A549 (cell line): ENCODE data around the gene RARB. TPM values are rescaled to one million over a fixed set of nuclear protein-coding genes. Genes with fewer than 3 reads are reported as not detected.

Source experiments
- ATAC-seq, 2 experiments: fragments of 200-7000 bp in 1 of 2; fragments of >200 bp in 1 of 2; cut with Nextera tagmentation in 1 of 2; cut with Tn5 transposase in 1 of 2; 3 replicates each; pipeline versions ENCODE4 v1.8.0 to v1.9.1; 2018 to 2020; ENCODE audit warnings: mild to moderate bottlenecking in 1 of 2, moderate library complexity in 1 of 2
- CTCF ChIA-PET: fragments of 300-600 bp; sonication (Branson Sonifier 250); formaldehyde crosslinking; extraction: SDS; loops from one replicate; lab custom pipeline; 2021; ENCODE audit warnings: antibody characterized with exemption, inconsistent platforms; lab: Yijun Ruan, JAX
- POLR2A ChIA-PET: fragments of 350-600 bp; formaldehyde crosslinking; extraction: SDS; loops from one replicate; lab custom pipeline; 2021; ENCODE audit warnings: antibody characterized with exemption, inconsistent platforms; lab: Yijun Ruan, JAX
- DNase-seq, 2 experiments: peaks; one replicate each; pipeline versions ENCODE4 v3.0.0 to v3.0.0-alpha.2; 2011 to 2016; ENCODE audit warnings: low read depth in 1 of 2, low spot score in 1 of 2
- FAIRE-seq: peaks from 2 replicates; lab custom pipeline; 2011; peaks lifted over from hg19 to GRCh38; lab: Jason Lieb, UNC
- H3K27ac ChIP-seq, 2 experiments: fragments of >200 bp; sonication (Bioruptor Twin); formaldehyde crosslinking; 3 replicates each; pipeline ENCODE4 v1.5.1; 2016 to 2017
- H3K4me1 ChIP-seq: fragments of >200 bp; sonication (Bioruptor Twin); formaldehyde crosslinking; 3 replicates; pipeline ENCODE4 v1.6.1; 2016
- H3K4me2 ChIP-seq: fragments of >200 bp; sonication (Bioruptor Twin); formaldehyde crosslinking; 3 replicates; pipeline ENCODE4 v1.6.1; 2016
- H3K4me3 ChIP-seq: fragments of >200 bp; sonication (Bioruptor Twin); formaldehyde crosslinking; 3 replicates; pipeline ENCODE4 v1.5.1; 2016
- H3K9me3 ChIP-seq: fragments of >200 bp; sonication (Bioruptor Twin); formaldehyde crosslinking; 3 replicates; pipeline ENCODE4 v1.6.1; 2016
- BHLHE40 ChIP-seq: IDR thresholded peaks from 2 replicates; pipeline ENCODE4 v1.6.1; 2012; ENCODE audit warnings: low read depth, low read length, inconsistent platforms
- CBX8 ChIP-seq: fragments of 200-600 bp; sonication (generic); IDR thresholded peaks from 2 replicates; pipeline ENCODE4 v1.6.1; 2016
- CHD4 ChIP-seq: fragments of 200-600 bp; sonication (generic); IDR thresholded peaks from 2 replicates; pipeline ENCODE4 v1.6.1; 2016; ENCODE audit warnings: antibody characterized with exemption, mild to moderate bottlenecking, borderline replicate concordance
- EHF ChIP-seq: fragments of 250-450 bp; sonication (Bioruptor Pico); IDR thresholded peaks from 2 replicates; pipeline ENCODE4 v1.5.0; 2020; ENCODE audit warnings: mild to moderate bottlenecking
- EHMT2 ChIP-seq: fragments of 200-600 bp; sonication (generic); IDR thresholded peaks from 2 replicates; pipeline ENCODE4 v1.6.1; 2016; ENCODE audit warnings: antibody characterized with exemption, low read depth, mild to moderate bottlenecking, moderate library complexity
- EP300 ChIP-seq, 2 experiments: fragments of >200 bp; sonication (Bioruptor Twin); formaldehyde crosslinking; IDR thresholded peaks; 2 replicates in 1 of 2; 3 replicates in 1 of 2; pipeline ENCODE4 v1.6.1; 2016 to 2017
- ESRRA ChIP-seq: fragments of 150-350 bp; IDR thresholded peaks from 2 replicates; pipeline ENCODE4 v1.6.1; 2014; ENCODE audit warnings: mild to moderate bottlenecking, low read length, borderline replicate concordance
- FOXS1 ChIP-seq: fragments of 250-450 bp; sonication (Bioruptor Pico); IDR thresholded peaks from 2 replicates; pipeline ENCODE4 v1.5.0; 2020; ENCODE audit warnings: mild to moderate bottlenecking, moderate library complexity
- HEYL ChIP-seq: fragments of 250-450 bp; sonication (Bioruptor Pico); IDR thresholded peaks from 2 replicates; pipeline ENCODE4 v1.8.0; 2021; ENCODE audit warnings: mild to moderate bottlenecking, moderate library complexity
- HOXA7 ChIP-seq: fragments of 250-450 bp; sonication (Bioruptor Pico); IDR thresholded peaks from 2 replicates; pipeline ENCODE4 v1.5.0; 2020; ENCODE audit warnings: mild to moderate bottlenecking, moderate library complexity
- HOXB13 ChIP-seq: fragments of 250-450 bp; sonication (Bioruptor Pico); IDR thresholded peaks from 2 replicates; pipeline ENCODE4 v1.5.0; 2020; ENCODE audit warnings: low read depth, mild to moderate bottlenecking, moderate library complexity
- JUNB ChIP-seq: fragments of >200 bp; sonication (Bioruptor Twin); formaldehyde crosslinking; IDR thresholded peaks from 2 replicates; pipeline ENCODE4 v1.6.1; 2016
- KDM1A ChIP-seq: fragments of 200-600 bp; sonication (generic); IDR thresholded peaks from 2 replicates; pipeline ENCODE4 v1.6.1; 2016; ENCODE audit warnings: low read depth, mild to moderate bottlenecking
- PHF8 ChIP-seq: fragments of 200-600 bp; sonication (generic); IDR thresholded peaks from 2 replicates; pipeline ENCODE4 v1.6.1; 2016; ENCODE audit warnings: low read depth, mild to moderate bottlenecking, antibody characterized with exemption, moderate library complexity, borderline replicate concordance
- POLR2A ChIP-seq: IDR thresholded peaks from 2 replicates; pipeline ENCODE4 v1.6.1; 2012; ENCODE audit warnings: mild to moderate bottlenecking, low read length
- RCOR1 ChIP-seq: fragments of 150-350 bp; IDR thresholded peaks from 2 replicates; pipeline ENCODE4 v1.6.1; 2014; ENCODE audit warnings: antibody characterized with exemption, low read length, low read depth
- SMC3 ChIP-seq: fragments of >200 bp; sonication (Bioruptor Twin); formaldehyde crosslinking; IDR thresholded peaks from 3 replicates; pipeline ENCODE4 v1.6.1; 2018; ENCODE audit warnings: inconsistent platforms
- SREBF2 ChIP-seq: fragments of 450-650 bp; IDR thresholded peaks from 2 replicates; pipeline ENCODE4 v1.6.1; 2014; ENCODE audit warnings: mild to moderate bottlenecking, moderate library complexity
- TFCP2L1 ChIP-seq: fragments of 250-450 bp; sonication (Bioruptor Pico); IDR thresholded peaks from 2 replicates; pipeline ENCODE4 v1.5.0; 2021; ENCODE audit warnings: mild to moderate bottlenecking
- ZC3H11A ChIP-seq: fragments of 450-650 bp; IDR thresholded peaks from 2 replicates; pipeline ENCODE4 v1.6.1; 2014; ENCODE audit warnings: antibody characterized with exemption, mild to moderate bottlenecking
- ZFP36 ChIP-seq: fragments of 450-650 bp; IDR thresholded peaks from 2 replicates; pipeline ENCODE4 v1.6.1; 2014; ENCODE audit warnings: borderline replicate concordance; ENCODE audit not compliant: partially characterized antibody
- WGBS: methylation state at CpG from one replicate; pipeline ENCODE4 v1.1.6; 2017; ENCODE audit errors: missing lambda C conversion rate; 5-methylcytosine and 5-hydroxymethylcytosine counted together
- polyA plus RNA-seq, 4 experiments: library from polyadenylated mRNA; depleted of rRNA in 3 of 4; stranded (reverse); fragments of >200 nt; fragmentation: RNase III in 1 of 4; extraction: RNeasy Plus Mini Kit Qiagen cat#74134 plus additional on column Dnase treatment in 1 of 4; gene quantifications; 2 replicates in 3 of 4; 3 replicates in 1 of 4; pipeline ENCODE4 v1.2.3, GENCODE V29; 2011 to 2017
- TF ChIP-seq, protein P1 (sequence below): fragments of 200-600 bp; sonication (generic); IDR thresholded peaks from 2 replicates; pipeline ENCODE4 v1.6.1; 2016; ENCODE audit warnings: antibody characterized with exemption, mild to moderate bottlenecking, moderate library complexity
- TF ChIP-seq, protein P2 (sequence below): fragments of >200 bp; sonication (Bioruptor Twin); formaldehyde crosslinking; IDR thresholded peaks from 3 replicates; pipeline ENCODE4 v1.6.1; 2016
- TF ChIP-seq, protein P3 (sequence below): IDR thresholded peaks from 2 replicates; pipeline ENCODE4 v1.6.1; 2012
- TF ChIP-seq, protein P4 (sequence below): IDR thresholded peaks from 2 replicates; pipeline ENCODE4 v1.6.1; 2012

RARB gene
- polyA plus RNA-seq, 2 of the 4 experiments (the other 2 are of a cell fraction) = 24.5 to 30.8 TPM

DNA sequence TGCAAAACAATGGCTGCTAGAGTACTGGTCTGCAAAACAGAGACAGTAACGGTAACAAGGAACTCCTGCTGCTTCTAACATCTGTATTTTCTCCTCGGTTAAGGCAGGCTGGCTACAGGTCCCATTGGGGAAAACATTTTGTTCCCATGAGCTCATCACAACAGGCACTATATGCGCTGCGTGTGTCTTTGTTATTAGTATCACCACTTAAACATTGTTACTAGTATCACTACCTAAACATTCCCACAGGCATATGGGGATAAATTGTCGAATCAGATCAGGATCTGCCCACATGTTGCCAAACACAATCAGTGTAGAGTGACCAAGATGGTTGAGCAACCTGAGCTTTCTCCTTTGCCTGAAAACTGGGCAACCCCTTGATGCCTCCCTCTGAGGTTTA lies 159.5 kb downstream of the RARB start:
- Histone ChIP-seq H3K4me2 (no peak overlapping the region), H3K4me1 (peaks cover 63% of the 10 kb centered on the region), H3K27ac (no peak overlapping the region; a peak in 1 of 6 replicates), H3K9me3 (no peaks in the 10 kb centered on the region), H3K4me3 (no peak overlapping the region)
- ATAC-seq (no peak), DNase-seq (no peak), FAIRE-seq (no peak)
- TF ChIP-seq HOXB13 (CRISPR knock-in tag) = no peak
- TF ChIP-seq EHMT2 = no peak
- TF ChIP-seq JUNB = no peak
- no peak for TF ChIP-seq HEYL
- TF ChIP-seq, protein P1, sequence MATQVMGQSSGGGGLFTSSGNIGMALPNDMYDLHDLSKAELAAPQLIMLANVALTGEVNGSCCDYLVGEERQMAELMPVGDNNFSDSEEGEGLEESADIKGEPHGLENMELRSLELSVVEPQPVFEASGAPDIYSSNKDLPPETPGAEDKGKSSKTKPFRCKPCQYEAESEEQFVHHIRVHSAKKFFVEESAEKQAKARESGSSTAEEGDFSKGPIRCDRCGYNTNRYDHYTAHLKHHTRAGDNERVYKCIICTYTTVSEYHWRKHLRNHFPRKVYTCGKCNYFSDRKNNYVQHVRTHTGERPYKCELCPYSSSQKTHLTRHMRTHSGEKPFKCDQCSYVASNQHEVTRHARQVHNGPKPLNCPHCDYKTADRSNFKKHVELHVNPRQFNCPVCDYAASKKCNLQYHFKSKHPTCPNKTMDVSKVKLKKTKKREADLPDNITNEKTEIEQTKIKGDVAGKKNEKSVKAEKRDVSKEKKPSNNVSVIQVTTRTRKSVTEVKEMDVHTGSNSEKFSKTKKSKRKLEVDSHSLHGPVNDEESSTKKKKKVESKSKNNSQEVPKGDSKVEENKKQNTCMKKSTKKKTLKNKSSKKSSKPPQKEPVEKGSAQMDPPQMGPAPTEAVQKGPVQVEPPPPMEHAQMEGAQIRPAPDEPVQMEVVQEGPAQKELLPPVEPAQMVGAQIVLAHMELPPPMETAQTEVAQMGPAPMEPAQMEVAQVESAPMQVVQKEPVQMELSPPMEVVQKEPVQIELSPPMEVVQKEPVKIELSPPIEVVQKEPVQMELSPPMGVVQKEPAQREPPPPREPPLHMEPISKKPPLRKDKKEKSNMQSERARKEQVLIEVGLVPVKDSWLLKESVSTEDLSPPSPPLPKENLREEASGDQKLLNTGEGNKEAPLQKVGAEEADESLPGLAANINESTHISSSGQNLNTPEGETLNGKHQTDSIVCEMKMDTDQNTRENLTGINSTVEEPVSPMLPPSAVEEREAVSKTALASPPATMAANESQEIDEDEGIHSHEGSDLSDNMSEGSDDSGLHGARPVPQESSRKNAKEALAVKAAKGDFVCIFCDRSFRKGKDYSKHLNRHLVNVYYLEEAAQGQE = no peak
- TF ChIP-seq PHF8 = no peak
- no peak for TF ChIP-seq SMC3
- TF ChIP-seq ZFP36 = no peak
- TF ChIP-seq TFCP2L1 (CRISPR knock-in tag) = no peak
- no peak for TF ChIP-seq CBX8
- TF ChIP-seq, protein P2, sequence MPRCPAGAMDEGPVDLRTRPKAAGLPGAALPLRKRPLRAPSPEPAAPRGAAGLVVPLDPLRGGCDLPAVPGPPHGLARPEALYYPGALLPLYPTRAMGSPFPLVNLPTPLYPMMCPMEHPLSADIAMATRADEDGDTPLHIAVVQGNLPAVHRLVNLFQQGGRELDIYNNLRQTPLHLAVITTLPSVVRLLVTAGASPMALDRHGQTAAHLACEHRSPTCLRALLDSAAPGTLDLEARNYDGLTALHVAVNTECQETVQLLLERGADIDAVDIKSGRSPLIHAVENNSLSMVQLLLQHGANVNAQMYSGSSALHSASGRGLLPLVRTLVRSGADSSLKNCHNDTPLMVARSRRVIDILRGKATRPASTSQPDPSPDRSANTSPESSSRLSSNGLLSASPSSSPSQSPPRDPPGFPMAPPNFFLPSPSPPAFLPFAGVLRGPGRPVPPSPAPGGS = no peak
- no peak for TF ChIP-seq RCOR1
- CTCF ChIA-PET = interaction anchor here (0.6 to 6.4 kb wide), 5 partner anchors 7 to 565 kb away, joined by 3 to 45 read pairs (median 6); no protein-coding TSS in a partner anchor
- WGBS = 91% methylated on average over 5 of the region's 5 CpGs
- POLR2A ChIA-PET = interaction anchor here (0.7 kb wide), 1 partner anchor 159 kb away, joined by 3 read pairs; the partner anchor contains the start of gene RARB

DNA sequence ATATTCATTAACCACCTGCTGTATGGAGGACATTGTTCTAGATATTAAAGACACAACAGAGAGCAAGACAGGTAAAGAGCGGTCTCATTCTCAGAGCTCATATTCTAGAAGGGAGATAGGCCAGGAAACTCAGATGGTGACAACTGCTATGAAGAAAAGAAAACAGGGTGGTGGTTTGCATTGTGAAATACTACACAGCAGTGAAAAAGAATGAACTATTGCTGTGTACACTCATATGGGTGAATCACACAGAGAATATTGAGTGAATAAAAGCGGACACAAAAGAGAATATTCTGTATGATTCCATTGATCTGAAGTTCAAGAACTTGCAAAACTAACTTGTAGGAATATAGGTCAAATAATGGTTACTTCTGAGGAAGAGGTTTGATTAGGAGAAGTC lies 159.9 kb downstream of the RARB start:
- ChIA-PET CTCF (interaction anchor here (0.6 to 1.8 kb wide), 3 partner anchors 72 to 566 kb away, joined by 3 to 6 read pairs (median 3); no protein-coding TSS in a partner anchor), POLR2A (no interaction called here)
- Histone ChIP-seq H3K4me2 (no peak overlapping the region), H3K4me1 (peaks cover 63% of the 10 kb centered on the region), H3K4me3 (no peak overlapping the region), H3K9me3 (no peaks in the 10 kb centered on the region), H3K27ac (no peak overlapping the region; a peak in 1 of 6 replicates)
- no peak for ATAC-seq
- FAIRE-seq = no peak
- TF ChIP-seq, protein P3, sequence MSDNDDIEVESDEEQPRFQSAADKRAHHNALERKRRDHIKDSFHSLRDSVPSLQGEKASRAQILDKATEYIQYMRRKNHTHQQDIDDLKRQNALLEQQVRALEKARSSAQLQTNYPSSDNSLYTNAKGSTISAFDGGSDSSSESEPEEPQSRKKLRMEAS = no peak
- no peak for TF ChIP-seq ESRRA
- TF ChIP-seq KDM1A = 0 out of 2 replicates have a peak, but pooled peaks have one; percentile 29
- TF ChIP-seq EP300 (IDR thresholded peaks at IDR 0.05) = no peak
- no peak for DNase-seq
- 96% methylated on average over 2 of the region's 2 CpGs for WGBS

DNA sequence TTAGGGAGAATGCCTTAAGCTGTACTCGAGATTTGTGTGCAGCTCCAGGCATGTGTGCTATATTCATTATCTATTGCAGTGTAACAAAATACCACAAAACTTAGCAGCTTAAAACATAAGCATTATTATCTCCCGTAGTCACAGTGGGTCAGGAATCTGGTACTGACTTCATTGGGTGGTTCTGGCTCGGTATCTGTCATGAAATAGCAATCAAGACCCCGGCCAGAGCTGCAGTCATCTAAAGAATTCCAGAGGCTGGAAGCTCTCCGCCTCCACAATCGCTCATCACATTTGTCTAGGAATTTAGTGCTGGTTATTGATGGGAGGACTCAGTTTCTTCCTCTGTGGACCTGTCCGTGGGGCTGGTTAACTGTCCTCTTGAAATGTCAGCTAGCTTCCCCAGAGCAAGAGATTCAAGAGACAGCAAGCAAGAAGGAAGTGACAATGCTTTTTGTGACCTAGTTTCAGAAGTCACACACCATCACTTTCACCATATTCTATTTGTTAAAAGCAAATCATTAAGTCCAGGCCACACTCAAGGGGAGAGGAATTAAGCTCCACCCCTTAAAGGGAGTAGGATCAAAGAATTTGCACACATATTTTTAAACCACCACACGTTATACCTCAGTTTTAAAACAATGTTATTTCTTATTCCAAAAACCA lies 160.5 kb downstream of the RARB start:
- DNase-seq (no peak), ATAC-seq (no peak)
- 0 out of 3 replicates have a peak overlapping the region, but pooled peaks have one; percentile 27 for H3K4me2 ChIP-seq
- POLR2A ChIA-PET = no interaction called here
- TF ChIP-seq FOXS1 (CRISPR knock-in tag) (no peak), POLR2A (no peak), BHLHE40 (no peak), CHD4 (no peak), ZC3H11A (no peak), SREBF2 (no peak), HOXA7 (CRISPR knock-in tag) (no peak), PHF8 (no peak), EHF (CRISPR knock-in tag) (no peak)
- TF ChIP-seq, protein P4, sequence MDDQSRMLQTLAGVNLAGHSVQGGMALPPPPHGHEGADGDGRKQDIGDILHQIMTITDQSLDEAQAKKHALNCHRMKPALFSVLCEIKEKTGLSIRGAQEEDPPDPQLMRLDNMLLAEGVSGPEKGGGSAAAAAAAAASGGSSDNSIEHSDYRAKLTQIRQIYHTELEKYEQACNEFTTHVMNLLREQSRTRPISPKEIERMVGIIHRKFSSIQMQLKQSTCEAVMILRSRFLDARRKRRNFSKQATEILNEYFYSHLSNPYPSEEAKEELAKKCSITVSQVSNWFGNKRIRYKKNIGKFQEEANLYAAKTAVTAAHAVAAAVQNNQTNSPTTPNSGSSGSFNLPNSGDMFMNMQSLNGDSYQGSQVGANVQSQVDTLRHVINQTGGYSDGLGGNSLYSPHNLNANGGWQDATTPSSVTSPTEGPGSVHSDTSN = no peak
- TF ChIP-seq, all 56 proteins: peak for 0
- WGBS = 82% methylated on average over 8 of the region's 8 CpGs
- Histone ChIP-seq H3K27ac (peak overlapping the region; percentile 91), H3K4me3 (no peak overlapping the region), H3K4me1 (peaks cover 63% of the 10 kb centered on the region), H3K9me3 (no peaks in the 10 kb centered on the region)
- no peak for FAIRE-seq
- CTCF ChIA-PET = interaction anchor here (1.5 to 1.8 kb wide), 2 partner anchors 314 to 566 kb away, joined by 3 to 6 read pairs; no protein-coding TSS in a partner anchor
